Measurements from ENCODE around the gene DYNC1I1. TPM values are rescaled to one million over a fixed set of nuclear protein-coding genes. Genes with fewer than 3 reads are reported as not detected.

Gene DYNC1I1
- total and polyA plus RNA-seq, 2 experiments from 2014 or later, result 1.4 to 4.1 TPM

GRCh38 chr7:96033009-96033598 lies 260.8 kb downstream of the DYNC1I1 start:
- Histone ChIP-seq H3F3A (replicated peaks; ENCODE audit: low read depth) (no peaks in the 10 kb centered on the region), H3K27ac (ENCODE audit: low read depth) (no peak overlapping the region), H3K36me3 (ENCODE audit: insufficient read depth) (no peaks in the 10 kb centered on the region), H2AFZ (no peak overlapping the region), H4K20me1 (replicated peaks; ENCODE audit: insufficient read depth) (no peaks in the 10 kb centered on the region), H3K27me3 (ENCODE audit: insufficient read depth) (no peaks in the 10 kb centered on the region), H3K4me1 (ENCODE audit: insufficient read depth) (no peaks in the 10 kb centered on the region), H3K4me2 (no peak overlapping the region), H3K79me2 (replicated peaks; ENCODE audit: insufficient read depth) (no peaks in the 10 kb centered on the region), H3K4me3 (no peak overlapping the region), H3K9me2 (ENCODE audit: insufficient read depth) (no peaks in the 10 kb centered on the region)
- no peak for TF ChIP-seq ETS1 (IDR thresholded peaks at IDR 0.05)
- TF ChIP-seq EZH2 (IDR thresholded peaks at IDR 0.05; ENCODE audit: low read depth, unreplicated experiment), result no peak
- TF ChIP-seq CREB1 (CRISPR knock-in tag; IDR thresholded peaks at IDR 0.05; ENCODE audit: low read depth), result no peak
- Mint-ChIP-seq H3K27me3 (ENCODE audit: insufficient read depth, low read depth, poor library complexity) (no peaks in the 10 kb centered on the region), H3K4me3 (no peak overlapping the region), H3K9me3 (no peaks in the 10 kb centered on the region), H3K27ac (no peak overlapping the region), H3K36me3 (ENCODE audit: low read depth) (no peaks in the 10 kb centered on the region), H3K4me1 (peaks cover 3% of the 10 kb centered on the region; the same call in 1 of the 3 replicates)
- ATAC-seq (no peak), DNase-seq (ENCODE audit: low spot score) (no peak)

GRCh38 chr7:96034940-96035727 lies 262.8 kb downstream of the DYNC1I1 start:
- Histone ChIP-seq H3K27me3 (ENCODE audit: insufficient read depth) (no peaks in the 10 kb centered on the region), H3K27ac (ENCODE audit: low read depth) (no peak overlapping the region), H2AFZ (no peak overlapping the region), H3K4me2 (no peak overlapping the region), H3K4me1 (ENCODE audit: insufficient read depth) (no peaks in the 10 kb centered on the region), H3F3A (replicated peaks; ENCODE audit: low read depth) (no peaks in the 10 kb centered on the region), H3K9me2 (ENCODE audit: insufficient read depth) (no peaks in the 10 kb centered on the region), H3K36me3 (ENCODE audit: insufficient read depth) (no peaks in the 10 kb centered on the region), H4K20me1 (replicated peaks; ENCODE audit: insufficient read depth) (no peaks in the 10 kb centered on the region), H3K4me3 (no peak overlapping the region), H3K79me2 (replicated peaks; ENCODE audit: insufficient read depth) (no peaks in the 10 kb centered on the region)
- no peak for DNase-seq (ENCODE audit: low spot score)
- Mint-ChIP-seq H3K4me1 (peaks cover 3% of the 10 kb centered on the region), H3K4me3 (no peak overlapping the region), H3K27me3 (ENCODE audit: insufficient read depth, low read depth, poor library complexity) (peaks cover 3% of the 10 kb centered on the region), H3K9me3 (no peaks in the 10 kb centered on the region), H3K36me3 (ENCODE audit: low read depth) (no peaks in the 10 kb centered on the region), H3K27ac (no peak overlapping the region)
- no peak for ATAC-seq
- no peak for TF ChIP-seq ETS1 (IDR thresholded peaks at IDR 0.05)
- TF ChIP-seq EZH2 (IDR thresholded peaks at IDR 0.05; ENCODE audit: low read depth, unreplicated experiment), result no peak
- TF ChIP-seq CREB1 (CRISPR knock-in tag; IDR thresholded peaks at IDR 0.05; ENCODE audit: low read depth), result no peak
- TF ChIP-seq STAT1 (IDR thresholded peaks at IDR 0.05; ENCODE audit: unreplicated experiment), result no peak
- no peak for TF ChIP-seq ZNF331 (CRISPR knock-in tag; IDR thresholded peaks at IDR 0.05; ENCODE audit: low read depth)
- TF ChIP-seq ZNF462 (CRISPR knock-in tag; IDR thresholded peaks at IDR 0.05), result no peak
- no peak for TF ChIP-seq NANOG (IDR thresholded peaks at IDR 0.05; ENCODE audit: borderline replicate concordance)
- no peak for TF ChIP-seq EZH2phosphoT487 (IDR thresholded peaks at IDR 0.05; ENCODE audit: unreplicated experiment)
- TF ChIP-seq CTCF (conservative IDR thresholded peaks at IDR 0.05; ENCODE audit: low read depth in 2 of 2), result no peak

Data from GM23338 (cell line).